KOPT-K1 (cell line): ENCODE results near the gene TESPA1.
"Not testable (repeated sequence)": the region's sequence is repeated elsewhere in the genome, so short reads cannot be mapped to it uniquely, and the experiment has no call there.

ENCODE experiments used
- H3K27ac ChIP-seq: fragments of 200-600 bp; sonication (generic); 2 replicates; pipeline ENCODE4 v1.5.1; 2016; ENCODE audit warnings: antibody characterized with exemption, mild to moderate bottlenecking, low read depth, low read length; ENCODE audit not compliant: poor library complexity, severe bottlenecking
- H3K36me3 ChIP-seq: fragments of 200-600 bp; sonication (generic); 2 replicates; pipeline ENCODE4 v1.5.1; 2017; ENCODE audit warnings: antibody characterized with exemption, mild to moderate bottlenecking, low read length, moderate library complexity; ENCODE audit not compliant: insufficient read depth
- H3K9me3 ChIP-seq: fragments of 200-600 bp; sonication (generic); 2 replicates; pipeline ENCODE4 v1.5.1; 2017; ENCODE audit warnings: antibody characterized with exemption, low read length, mild to moderate bottlenecking; ENCODE audit not compliant: insufficient read depth, poor library complexity, severe bottlenecking

Gene TESPA1

DNA sequence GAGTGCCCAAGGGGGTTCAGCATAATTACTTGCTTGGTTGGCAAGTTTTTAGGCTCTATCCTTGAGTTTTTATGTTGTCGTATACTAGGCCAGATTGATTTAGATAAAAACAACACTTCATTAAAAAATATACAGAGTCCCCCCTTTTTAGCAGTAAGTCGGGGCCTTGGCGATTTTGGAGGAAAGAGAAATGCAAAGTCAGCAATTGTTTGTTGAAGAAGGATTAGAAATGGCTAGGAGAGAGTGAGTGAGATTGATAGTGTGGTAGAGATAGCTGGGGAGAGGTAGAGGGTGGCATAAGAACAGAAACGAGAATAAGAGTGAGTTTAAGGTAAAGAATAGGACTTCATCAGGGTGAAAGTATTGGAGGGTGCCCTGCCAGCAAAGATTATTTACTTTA is 41.3 kb downstream of the TESPA1 start:
- not testable (repeated sequence) for H3K9me3 ChIP-seq, H3K27ac ChIP-seq
- peaks cover 89% of the 10 kb centered on the region for H3K36me3 ChIP-seq

DNA sequence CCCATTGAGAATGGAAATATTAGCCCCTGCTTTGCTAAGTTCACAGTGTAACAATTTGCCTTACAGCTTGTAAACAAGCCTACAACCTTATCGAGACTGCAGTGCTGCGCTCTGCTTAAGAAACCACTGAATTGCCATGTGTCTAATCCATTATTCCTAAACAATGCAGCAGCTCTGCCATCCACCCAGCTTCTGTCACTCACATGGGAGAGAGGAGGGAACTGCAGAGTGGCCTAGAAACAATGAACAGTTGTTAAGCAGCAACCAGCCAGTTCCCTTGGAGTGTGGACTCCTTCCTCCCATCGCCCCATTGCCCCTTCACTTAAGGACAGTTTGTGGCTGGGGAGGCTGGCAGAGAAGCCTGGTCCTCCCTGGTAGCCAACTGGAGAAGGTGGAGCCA is 42.9 kb downstream of the TESPA1 start:
- H3K9me3 ChIP-seq, result no peaks in the 10 kb centered on the region
- peaks cover 87% of the 10 kb centered on the region for H3K36me3 ChIP-seq
- H3K27ac ChIP-seq, result no peak overlapping the region

DNA sequence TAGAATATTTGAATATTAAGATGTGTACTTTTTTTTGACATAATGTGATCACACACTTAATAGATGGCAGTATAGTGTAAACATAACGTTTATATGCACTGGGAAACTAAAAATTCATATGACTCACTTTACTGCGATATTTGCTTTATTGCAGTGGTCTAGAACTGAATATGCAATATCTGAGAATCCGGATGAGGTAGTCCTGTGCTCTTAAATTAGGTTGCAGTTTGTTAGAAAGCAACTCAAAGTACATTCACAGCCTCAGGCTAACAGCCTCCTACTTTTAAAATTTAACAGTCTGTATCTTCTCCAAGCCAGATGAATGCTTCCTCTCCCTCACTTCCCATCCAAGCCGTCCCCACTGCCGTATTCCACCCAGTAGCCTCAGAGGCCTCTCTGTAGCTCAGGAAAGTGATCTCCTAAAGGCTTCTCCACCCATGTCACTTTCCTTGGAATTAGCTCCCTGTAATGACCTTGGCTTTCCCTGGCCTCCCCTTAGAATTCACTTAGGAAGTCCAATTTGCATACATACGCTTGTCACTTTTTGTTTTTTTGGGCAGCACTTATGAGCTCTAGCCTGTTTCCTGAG is 43.7 kb downstream of the TESPA1 start:
- Histone ChIP-seq H3K36me3 (peaks cover 83% of the 10 kb centered on the region), H3K27ac (no peak overlapping the region), H3K9me3 (no peaks in the 10 kb centered on the region)

DNA sequence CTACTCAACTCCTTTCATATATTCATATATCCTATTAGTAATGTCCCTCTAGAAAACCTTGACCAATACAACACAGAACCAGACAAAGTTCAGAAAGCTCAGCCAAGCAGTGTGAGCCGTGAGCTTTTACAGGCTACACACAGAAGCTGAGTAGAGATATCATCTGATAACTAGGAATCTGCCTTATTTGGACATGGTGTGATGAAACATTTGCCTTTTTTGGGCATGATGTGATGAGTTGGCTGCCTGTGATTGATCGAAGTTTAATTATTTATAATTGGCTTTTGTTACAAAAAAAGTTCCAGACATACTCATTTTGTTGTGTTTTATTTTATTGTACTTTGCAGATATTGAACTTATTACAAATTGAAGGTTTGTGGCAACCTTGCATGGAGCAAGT is 46.6 kb downstream of the TESPA1 start:
- Histone ChIP-seq H3K36me3 (peaks cover 59% of the 10 kb centered on the region), H3K27ac (no peak overlapping the region), H3K9me3 (no peaks in the 10 kb centered on the region)

DNA sequence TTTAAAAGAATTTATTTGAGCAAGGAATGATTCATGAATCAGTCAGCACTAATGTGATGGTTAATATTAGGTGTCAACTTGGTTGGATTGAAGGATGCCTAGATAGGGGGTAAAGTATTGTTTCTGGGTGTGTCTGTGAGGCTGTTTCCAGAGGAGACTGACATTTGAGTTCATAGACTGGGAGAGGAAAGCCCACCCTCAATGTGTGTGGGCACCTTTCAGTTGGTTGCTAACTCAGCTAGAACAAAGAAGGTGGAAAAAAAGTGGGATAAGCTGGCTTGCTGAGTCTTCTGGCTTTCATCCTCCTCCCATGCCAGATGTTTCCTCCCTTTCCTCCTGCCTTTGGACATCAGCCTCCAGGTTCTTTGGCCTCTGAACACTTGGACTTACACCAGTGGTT is 47.2 kb downstream of the TESPA1 start:
- Histone ChIP-seq H3K27ac (no peak overlapping the region), H3K9me3 (no peaks in the 10 kb centered on the region), H3K36me3 (peaks cover 57% of the 10 kb centered on the region)

DNA sequence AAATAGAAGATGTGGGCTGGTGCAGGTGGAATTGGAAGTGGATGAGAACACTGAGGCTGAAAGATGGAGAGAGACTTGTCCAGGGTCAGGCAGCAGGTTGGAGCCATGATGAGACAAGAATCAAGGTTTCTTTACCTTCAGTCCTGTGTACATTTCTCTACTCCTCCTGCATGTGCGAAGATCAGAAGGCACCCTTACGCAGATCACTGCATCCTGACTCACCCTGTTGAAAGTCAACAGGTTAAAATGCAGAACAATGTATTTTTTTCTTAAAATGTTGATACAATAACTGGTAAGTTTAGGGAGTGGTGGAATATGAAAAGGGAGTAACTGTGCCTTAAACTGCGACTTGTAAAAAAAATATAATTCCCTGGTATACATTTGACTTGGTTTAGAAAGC is 47.8 kb downstream of the TESPA1 start:
- no peak overlapping the region for H3K27ac ChIP-seq
- H3K9me3 ChIP-seq, result no peaks in the 10 kb centered on the region
- peaks cover 57% of the 10 kb centered on the region for H3K36me3 ChIP-seq

DNA sequence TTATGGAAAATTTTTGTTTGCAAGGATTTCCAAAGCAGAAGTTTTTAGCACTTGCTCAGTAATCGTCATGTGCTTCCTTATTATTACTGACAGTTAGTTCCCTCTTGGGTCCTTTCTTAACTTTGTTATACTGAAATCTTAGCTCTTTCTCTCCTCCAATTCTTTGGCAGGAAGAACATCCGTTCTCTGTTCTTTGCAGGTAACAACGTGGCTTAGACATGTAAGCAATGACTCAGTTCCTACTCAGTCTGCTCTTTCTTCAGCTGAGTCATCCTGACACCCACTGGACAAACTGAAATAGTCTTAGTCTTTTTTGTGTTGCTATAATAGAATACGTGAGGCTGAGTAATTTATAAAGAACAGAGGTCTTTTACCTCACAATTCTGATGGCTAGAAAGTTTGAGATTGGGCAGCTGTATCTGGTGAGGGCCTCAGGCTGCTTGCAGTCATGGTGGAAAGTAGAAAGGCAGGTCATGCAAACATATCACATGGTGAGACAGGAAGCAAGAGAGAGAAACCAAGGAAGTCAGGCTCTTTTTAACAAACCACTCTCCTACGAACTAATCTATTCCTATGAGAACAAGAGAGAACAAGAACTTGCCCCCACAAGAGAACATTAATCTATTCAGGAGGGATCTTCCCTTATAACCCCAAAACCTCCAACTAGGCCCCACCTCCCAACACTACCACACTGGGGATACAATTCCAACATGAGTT is 49.2 kb downstream of the TESPA1 start:
- H3K9me3 ChIP-seq, result peaks cover 11% of the 10 kb centered on the region
- peaks cover 55% of the 10 kb centered on the region for H3K36me3 ChIP-seq

DNA sequence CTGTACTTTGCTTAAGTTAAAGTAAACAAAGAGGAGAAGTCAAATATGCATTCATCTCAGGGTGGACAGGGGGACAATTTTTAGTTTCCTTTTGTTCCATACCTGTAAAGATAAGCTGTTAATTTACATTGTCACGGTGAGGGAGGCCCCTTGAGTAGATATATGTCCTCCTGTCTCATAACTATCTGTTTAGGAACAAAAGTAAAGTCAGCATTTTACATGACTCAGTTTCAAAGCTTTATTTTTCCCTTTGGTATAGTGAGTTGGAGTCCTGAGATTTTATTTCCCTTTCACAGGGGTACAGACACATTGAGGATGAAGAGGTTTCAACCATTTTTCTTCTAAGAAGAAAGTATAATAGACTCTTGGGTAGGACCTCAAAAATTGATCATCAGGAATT is 50.1 kb downstream of the TESPA1 start:
- Histone ChIP-seq H3K27ac (no peak overlapping the region), H3K36me3 (peaks cover 56% of the 10 kb centered on the region), H3K9me3 (peaks cover 20% of the 10 kb centered on the region)

More for the DNA sequence above, 49.2 kb downstream of the TESPA1 start:
- peak overlapping the region; percentile 12 for H3K27ac ChIP-seq

DNA sequence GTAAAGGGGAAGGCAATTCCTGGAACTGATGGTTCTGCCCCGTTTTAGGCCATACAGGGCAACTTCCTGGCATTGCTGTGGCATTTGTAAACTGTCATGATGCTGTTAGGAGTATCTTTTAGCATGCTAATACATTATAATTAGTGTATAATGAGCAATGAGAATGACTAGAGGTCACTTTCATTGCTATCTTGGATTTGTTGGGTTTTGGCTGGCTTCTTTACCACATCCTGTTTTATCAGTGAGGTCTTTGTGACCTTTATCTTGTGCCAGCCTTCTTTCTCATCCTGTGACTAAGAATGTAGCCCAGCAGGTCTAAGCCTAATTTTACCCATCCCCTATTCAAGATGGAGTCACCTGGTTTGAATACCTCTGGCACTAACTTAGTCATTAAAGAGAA is 51.2 kb downstream of the TESPA1 start:
- peaks cover 51% of the 10 kb centered on the region for H3K36me3 ChIP-seq
- H3K9me3 ChIP-seq, result peaks cover 24% of the 10 kb centered on the region
- no peak overlapping the region for H3K27ac ChIP-seq

DNA sequence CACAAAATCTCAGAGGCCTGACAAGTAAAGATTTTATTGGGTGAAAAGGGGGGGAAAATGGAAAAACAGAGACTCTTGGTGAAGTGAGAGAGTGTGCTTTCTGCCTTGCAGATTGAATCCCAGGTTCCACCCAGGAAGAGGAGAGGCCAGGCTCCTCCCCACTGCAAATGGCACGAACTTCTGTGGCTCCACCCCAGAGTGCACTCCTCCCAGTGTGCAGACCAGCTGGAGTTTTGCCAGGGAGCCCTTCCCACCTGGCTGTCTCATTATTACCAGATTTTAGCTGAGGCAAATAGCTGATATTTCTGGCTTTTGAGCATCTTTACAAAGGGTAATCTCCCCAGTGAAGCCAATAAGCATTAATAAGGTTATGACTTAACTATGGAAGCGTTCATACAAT is 51.9 kb downstream of the TESPA1 start:
- peaks cover 44% of the 10 kb centered on the region for H3K36me3 ChIP-seq
- H3K9me3 ChIP-seq, result peaks cover 24% of the 10 kb centered on the region
- no peak overlapping the region for H3K27ac ChIP-seq

DNA sequence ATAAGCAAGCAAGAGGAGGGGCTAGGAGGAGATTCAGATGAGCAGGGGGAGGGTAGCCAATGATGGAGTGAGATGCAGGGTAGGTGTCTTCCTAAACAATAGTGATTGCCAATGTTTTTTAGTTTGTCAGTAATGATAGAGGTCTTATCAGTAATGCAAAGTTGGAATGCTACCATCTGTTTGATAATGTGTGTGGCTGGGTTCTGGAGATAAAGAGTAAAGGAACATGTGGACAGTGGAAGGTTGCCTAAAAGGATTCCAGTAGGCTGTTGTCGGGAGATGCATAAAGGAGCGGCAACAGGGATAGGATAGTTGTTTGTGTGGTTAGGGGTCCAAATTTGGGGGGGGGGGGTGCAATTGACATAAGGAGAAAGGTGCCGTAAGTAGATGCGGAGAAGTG is 52.5 kb downstream of the TESPA1 start:
- H3K9me3 ChIP-seq, result peaks cover 24% of the 10 kb centered on the region
- peaks cover 38% of the 10 kb centered on the region for H3K36me3 ChIP-seq
- H3K27ac ChIP-seq, result no peak overlapping the region

DNA sequence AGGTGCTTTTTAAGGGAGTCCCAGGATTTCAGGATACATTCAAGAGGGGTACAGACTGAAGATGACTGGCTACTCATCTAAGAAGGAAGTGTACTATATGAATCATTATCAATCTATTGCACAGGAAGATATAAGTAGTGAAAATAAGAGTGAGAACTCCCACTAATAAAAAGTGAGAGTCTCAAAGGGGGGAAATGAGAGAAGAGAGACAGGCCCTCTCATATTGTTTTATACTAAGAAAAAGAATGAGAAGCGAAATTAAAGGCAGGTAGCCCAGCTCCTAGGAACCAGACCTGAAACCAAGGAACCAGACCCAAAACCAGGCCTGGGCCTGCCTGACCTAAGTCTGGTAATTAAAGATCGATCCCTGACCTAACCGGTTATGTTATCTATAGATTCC is 54.6 kb downstream of the TESPA1 start:
- Histone ChIP-seq H3K27ac (no peak overlapping the region), H3K36me3 (peaks cover 26% of the 10 kb centered on the region), H3K9me3 (peaks cover 24% of the 10 kb centered on the region)

DNA sequence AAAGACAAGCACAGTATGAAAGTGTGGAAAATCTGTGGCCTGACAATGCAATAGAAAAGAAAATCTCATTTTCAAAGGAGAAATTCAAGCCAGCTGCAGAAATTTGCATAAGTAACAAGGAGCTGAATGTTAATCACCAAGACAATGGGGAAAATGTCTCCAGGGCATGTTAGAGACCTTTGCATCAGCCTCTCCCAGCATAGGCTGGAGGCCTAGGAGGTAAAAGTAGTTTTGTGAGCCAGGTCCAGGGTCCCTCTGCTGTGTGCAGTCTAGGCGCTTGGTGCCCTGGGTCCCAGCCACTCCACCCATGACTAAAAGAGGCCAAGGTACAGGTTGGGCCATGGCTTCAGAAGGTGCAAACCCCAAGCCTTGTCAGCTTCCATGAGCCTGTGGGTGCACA is 58.3 kb downstream of the TESPA1 start:
- H3K9me3 ChIP-seq, result peaks cover 21% of the 10 kb centered on the region
- peaks cover 15% of the 10 kb centered on the region for H3K36me3 ChIP-seq
- H3K27ac ChIP-seq, result no peak overlapping the region

DNA sequence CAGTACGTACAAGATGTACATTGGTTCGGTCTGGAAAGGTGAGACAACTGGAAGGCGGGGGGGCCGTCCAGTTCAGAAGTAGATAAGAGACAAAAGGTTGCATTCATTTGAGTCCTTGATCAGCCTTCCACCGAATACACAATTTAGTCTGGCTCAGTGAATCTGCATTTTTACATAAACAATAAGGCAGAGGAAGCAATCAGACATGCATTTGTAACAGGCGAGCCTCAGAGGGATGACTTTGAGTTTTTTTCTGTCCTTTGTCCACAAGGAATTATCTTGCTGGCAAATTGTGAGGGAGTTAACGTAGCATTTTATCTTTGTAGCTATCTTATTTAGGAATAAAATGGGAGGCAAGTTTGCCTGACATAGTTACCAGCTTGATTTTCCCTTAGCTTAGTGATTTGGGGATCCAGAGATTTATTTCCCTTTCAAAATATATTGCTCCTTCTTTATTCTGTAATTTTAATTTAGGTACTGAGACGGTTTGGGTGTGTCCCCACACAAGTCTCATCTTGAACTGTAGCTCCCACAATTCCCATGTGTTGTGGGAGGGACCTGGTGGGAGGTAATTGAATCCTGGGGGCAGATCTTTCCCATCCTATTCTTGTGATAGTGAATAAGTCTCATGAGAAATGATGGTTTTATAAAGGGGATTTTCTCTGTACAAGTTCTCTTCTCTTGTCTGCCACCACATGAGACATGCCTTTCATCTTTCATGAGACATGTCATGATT is 59.4 kb downstream of the TESPA1 start:
- Histone ChIP-seq H3K27ac (no peak overlapping the region), H3K9me3 (peaks cover 11% of the 10 kb centered on the region), H3K36me3 (peaks cover 10% of the 10 kb centered on the region; the same call in 1 of the 2 replicates)

DNA sequence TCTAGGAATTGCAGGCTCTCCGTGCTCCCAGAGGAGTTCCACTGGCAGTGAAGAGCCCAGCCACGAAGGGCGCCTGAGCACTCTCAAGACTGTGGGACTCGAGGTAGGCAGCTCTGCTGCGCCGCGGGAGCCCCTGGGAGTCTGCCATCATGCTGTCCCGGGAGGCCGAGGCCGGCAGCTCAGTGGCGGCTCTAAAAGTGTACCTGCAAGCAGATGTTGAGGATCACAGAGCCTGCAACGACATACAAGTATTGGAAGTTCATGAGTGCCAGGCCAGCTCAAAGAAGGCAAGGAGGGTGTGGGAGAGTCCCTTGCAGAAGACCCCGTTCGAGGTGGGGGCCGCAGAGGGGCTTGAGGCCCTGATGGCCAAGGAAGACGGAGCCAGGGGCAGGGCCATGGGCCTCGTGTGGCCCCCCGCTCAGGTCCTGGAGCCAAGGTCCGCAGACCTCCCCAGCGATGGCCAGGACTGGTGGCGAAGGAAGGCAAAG is 67.5 kb downstream of the TESPA1 start:
- no peak overlapping the region for H3K27ac ChIP-seq
- H3K36me3 ChIP-seq, result no peaks in the 10 kb centered on the region; the same call in 1 of the 2 replicates
- H3K9me3 ChIP-seq, result peaks cover 6% of the 10 kb centered on the region
